ENCODE data around the gene INAFM2. TPM values are rescaled to one million over a fixed set of nuclear protein-coding genes. Genes with fewer than 3 reads are reported as not detected.
A peak's percentile ranks its signal among the peaks of the same experiment; 100 is the strongest.

The INAFM2 gene
- total and polyA plus RNA-seq, 9 of the 15 experiments (the other 6 are each of a cell fraction or from before 2014, with no cell fraction given): 11.8 to 43.1 (median 27.2) TPM

- TF ChIP-seq CEBPZ (IDR thresholded peaks at IDR 0.05; ENCODE audit: borderline replicate concordance, low read depth, low read length) (no peak), NFRKB (IDR thresholded peaks at IDR 0.05; ENCODE audit: low read depth) (no peak), SOX6 (IDR thresholded peaks at IDR 0.05) (no peak), KDM4B (IDR thresholded peaks at IDR 0.05; ENCODE audit: borderline replicate concordance in 2 of 2, low read depth in 1 of 2) (no peak), ZNF143 (CRISPR knock-in tag; IDR thresholded peaks at IDR 0.05) (no peak), CHD2 (IDR thresholded peaks at IDR 0.05; ENCODE audit: low read depth, low read length) (no peak), ZNF311 (CRISPR knock-in tag; IDR thresholded peaks at IDR 0.05) (no peak), ZNF644 (tag; IDR thresholded peaks at IDR 0.05; ENCODE audit: low read depth) (no peak), USF1 (CRISPR knock-in tag; IDR thresholded peaks at IDR 0.05) (no peak), NBN (IDR thresholded peaks at IDR 0.05; ENCODE audit: low read depth) (no peak)
- TF ChIP-seq, protein P1, sequence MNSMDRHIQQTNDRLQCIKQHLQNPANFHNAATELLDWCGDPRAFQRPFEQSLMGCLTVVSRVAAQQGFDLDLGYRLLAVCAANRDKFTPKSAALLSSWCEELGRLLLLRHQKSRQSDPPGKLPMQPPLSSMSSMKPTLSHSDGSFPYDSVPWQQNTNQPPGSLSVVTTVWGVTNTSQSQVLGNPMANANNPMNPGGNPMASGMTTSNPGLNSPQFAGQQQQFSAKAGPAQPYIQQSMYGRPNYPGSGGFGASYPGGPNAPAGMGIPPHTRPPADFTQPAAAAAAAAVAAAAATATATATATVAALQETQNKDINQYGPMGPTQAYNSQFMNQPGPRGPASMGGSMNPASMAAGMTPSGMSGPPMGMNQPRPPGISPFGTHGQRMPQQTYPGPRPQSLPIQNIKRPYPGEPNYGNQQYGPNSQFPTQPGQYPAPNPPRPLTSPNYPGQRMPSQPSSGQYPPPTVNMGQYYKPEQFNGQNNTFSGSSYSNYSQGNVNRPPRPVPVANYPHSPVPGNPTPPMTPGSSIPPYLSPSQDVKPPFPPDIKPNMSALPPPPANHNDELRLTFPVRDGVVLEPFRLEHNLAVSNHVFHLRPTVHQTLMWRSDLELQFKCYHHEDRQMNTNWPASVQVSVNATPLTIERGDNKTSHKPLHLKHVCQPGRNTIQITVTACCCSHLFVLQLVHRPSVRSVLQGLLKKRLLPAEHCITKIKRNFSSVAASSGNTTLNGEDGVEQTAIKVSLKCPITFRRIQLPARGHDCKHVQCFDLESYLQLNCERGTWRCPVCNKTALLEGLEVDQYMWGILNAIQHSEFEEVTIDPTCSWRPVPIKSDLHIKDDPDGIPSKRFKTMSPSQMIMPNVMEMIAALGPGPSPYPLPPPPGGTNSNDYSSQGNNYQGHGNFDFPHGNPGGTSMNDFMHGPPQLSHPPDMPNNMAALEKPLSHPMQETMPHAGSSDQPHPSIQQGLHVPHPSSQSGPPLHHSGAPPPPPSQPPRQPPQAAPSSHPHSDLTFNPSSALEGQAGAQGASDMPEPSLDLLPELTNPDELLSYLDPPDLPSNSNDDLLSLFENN (IDR thresholded peaks at IDR 0.05; ENCODE audit: low read depth in 2 of 2, low read length in 2 of 2): no peak
- TF ChIP-seq, protein P2, sequence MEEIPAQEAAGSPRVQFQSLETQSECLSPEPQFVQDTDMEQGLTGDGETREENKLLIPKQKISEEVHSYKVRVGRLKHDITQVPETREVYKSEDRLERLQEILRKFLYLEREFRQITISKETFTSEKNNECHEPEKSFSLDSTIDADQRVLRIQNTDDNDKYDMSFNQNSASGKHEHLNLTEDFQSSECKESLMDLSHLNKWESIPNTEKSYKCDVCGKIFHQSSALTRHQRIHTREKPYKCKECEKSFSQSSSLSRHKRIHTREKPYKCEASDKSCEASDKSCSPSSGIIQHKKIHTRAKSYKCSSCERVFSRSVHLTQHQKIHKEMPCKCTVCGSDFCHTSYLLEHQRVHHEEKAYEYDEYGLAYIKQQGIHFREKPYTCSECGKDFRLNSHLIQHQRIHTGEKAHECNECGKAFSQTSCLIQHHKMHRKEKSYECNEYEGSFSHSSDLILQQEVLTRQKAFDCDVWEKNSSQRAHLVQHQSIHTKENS (CRISPR knock-in tag; IDR thresholded peaks at IDR 0.05): no peak
- TF ChIP-seq, protein P3, sequence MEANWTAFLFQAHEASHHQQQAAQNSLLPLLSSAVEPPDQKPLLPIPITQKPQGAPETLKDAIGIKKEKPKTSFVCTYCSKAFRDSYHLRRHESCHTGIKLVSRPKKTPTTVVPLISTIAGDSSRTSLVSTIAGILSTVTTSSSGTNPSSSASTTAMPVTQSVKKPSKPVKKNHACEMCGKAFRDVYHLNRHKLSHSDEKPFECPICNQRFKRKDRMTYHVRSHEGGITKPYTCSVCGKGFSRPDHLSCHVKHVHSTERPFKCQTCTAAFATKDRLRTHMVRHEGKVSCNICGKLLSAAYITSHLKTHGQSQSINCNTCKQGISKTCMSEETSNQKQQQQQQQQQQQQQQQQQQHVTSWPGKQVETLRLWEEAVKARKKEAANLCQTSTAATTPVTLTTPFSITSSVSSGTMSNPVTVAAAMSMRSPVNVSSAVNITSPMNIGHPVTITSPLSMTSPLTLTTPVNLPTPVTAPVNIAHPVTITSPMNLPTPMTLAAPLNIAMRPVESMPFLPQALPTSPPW (CRISPR knock-in tag; IDR thresholded peaks at IDR 0.05): peak; percentile 55; the same call in 1 of the 2 replicates
- TF ChIP-seq, protein P4, sequence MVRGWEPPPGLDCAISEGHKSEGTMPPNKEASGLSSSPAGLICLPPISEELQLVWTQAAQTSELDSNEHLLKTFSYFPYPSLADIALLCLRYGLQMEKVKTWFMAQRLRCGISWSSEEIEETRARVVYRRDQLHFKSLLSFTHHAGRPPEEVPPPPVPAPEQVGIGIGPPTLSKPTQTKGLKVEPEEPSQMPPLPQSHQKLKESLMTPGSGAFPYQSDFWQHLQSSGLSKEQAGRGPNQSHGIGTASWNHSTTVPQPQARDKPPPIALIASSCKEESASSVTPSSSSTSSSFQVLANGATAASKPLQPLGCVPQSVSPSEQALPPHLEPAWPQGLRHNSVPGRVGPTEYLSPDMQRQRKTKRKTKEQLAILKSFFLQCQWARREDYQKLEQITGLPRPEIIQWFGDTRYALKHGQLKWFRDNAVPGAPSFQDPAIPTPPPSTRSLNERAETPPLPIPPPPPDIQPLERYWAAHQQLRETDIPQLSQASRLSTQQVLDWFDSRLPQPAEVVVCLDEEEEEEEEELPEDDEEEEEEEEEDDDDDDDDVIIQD (CRISPR knock-in tag; IDR thresholded peaks at IDR 0.05): no peak
Observed at GRCh38 chr15:40340740-40341400, 17.4 kb downstream of the INAFM2 start, which contains the start of gene CCDC9B (continued).

Measured in K562 (cell line).